GM23248 (cell line): ENCODE data around the gene ACTL10. TPM values are rescaled to one million over a fixed set of nuclear protein-coding genes. Genes with fewer than 3 reads are reported as not detected.
A peak's percentile ranks its signal among the peaks of the same experiment; 100 is the strongest.

ENCODE experiments used
- DNase-seq: peaks from one replicate; pipeline ENCODE4 v3.0.0-alpha.2; 2015
- H2AFZ ChIP-seq: fragments of 200-600 bp; sonication (generic); 2 replicates; pipeline ENCODE4 v1.6.1; 2016; ENCODE audit warnings: antibody characterized with exemption
- H3F3A ChIP-seq: fragments of 200-600 bp; sonication (generic); 2 replicates; pipeline ENCODE4 v1.6.1; 2016; ENCODE audit warnings: mild to moderate bottlenecking, antibody characterized with exemption, mixed run types; ENCODE audit not compliant: insufficient read depth
- H3K27ac ChIP-seq: fragments of 200-600 bp; sonication (generic); 2 replicates; pipeline ENCODE4 v1.5.1; 2016; ENCODE audit warnings: mild to moderate bottlenecking
- H3K27me3 ChIP-seq: fragments of 200-600 bp; sonication (generic); replicated peaks from 2 replicates; pipeline ENCODE4 v1.6.1; 2016; ENCODE audit warnings: mild to moderate bottlenecking; ENCODE audit not compliant: insufficient read depth
- H3K36me3 ChIP-seq: fragments of 200-600 bp; sonication (generic); 2 replicates; pipeline ENCODE4 v1.6.1; 2016; ENCODE audit warnings: low read depth, mild to moderate bottlenecking
- H3K4me1 ChIP-seq: fragments of 200-600 bp; sonication (generic); 2 replicates; pipeline ENCODE4 v1.6.1; 2016; ENCODE audit warnings: mild to moderate bottlenecking; ENCODE audit not compliant: insufficient read depth
- H3K4me2 ChIP-seq: fragments of 200-600 bp; sonication (generic); one replicate; pipeline ENCODE4 v1.6.1; 2016; ENCODE audit warnings: mild to moderate bottlenecking; ENCODE audit not compliant: unreplicated experiment
- H3K4me3 ChIP-seq: fragments of 200-600 bp; sonication (generic); 2 replicates; pipeline ENCODE4 v1.5.1; 2016; ENCODE audit warnings: mild to moderate bottlenecking
- H3K79me2 ChIP-seq: fragments of 200-600 bp; sonication (generic); 2 replicates; pipeline ENCODE4 v1.6.1; 2016; ENCODE audit warnings: mild to moderate bottlenecking; ENCODE audit not compliant: insufficient read depth
- H3K9ac ChIP-seq: fragments of 200-600 bp; sonication (generic); 2 replicates; pipeline ENCODE4 v1.6.1; 2016; ENCODE audit warnings: mild to moderate bottlenecking
- H3K9me2 ChIP-seq: fragments of 200-600 bp; sonication (generic); 2 replicates; pipeline ENCODE4 v1.6.1; 2016; ENCODE audit warnings: mixed run types, mild to moderate bottlenecking, moderate library complexity; ENCODE audit not compliant: insufficient read depth
- H3K9me3 ChIP-seq: fragments of 200-600 bp; sonication (generic); one replicate; pipeline ENCODE4 v1.6.1; 2017; ENCODE audit warnings: low read depth
- H4K20me1 ChIP-seq: fragments of 200-600 bp; sonication (generic); 2 replicates; pipeline ENCODE4 v1.6.0; 2016; ENCODE audit not compliant: insufficient read depth
- EZH2 ChIP-seq: fragments of 200-600 bp; sonication (generic); IDR thresholded peaks from 2 replicates; pipeline ENCODE4 v1.6.1; 2018; ENCODE audit warnings: antibody characterized with exemption, mild to moderate bottlenecking; ENCODE audit not compliant: insufficient read depth, poor library complexity, severe bottlenecking
- EZH2phosphoT487 ChIP-seq: fragments of 200-600 bp; sonication (generic); IDR thresholded peaks from 2 replicates; pipeline ENCODE4 v1.6.1; 2018; ENCODE audit warnings: antibody characterized with exemption, moderate library complexity, mild to moderate bottlenecking, low read depth; ENCODE audit not compliant: insufficient read depth
- WGBS, 2 experiments: methylation state at CpG; one replicate each; pipeline ENCODE4 v1.1.6; 2015 to 2017; ENCODE audit warnings: low lambda C conversion rate in 2 of 2, low coverage in 1 of 2; ENCODE audit errors: missing lambda C conversion rate in 2 of 2; 5-methylcytosine and 5-hydroxymethylcytosine counted together
- in situ Hi-C: fragments of 300-500 bp; cut with MboI; formaldehyde crosslinking; loops from 2 replicates; pipeline ENCODE4 v1.15.0; 2020
- polyA plus RNA-seq: library from polyadenylated mRNA; unstranded; fragments of >200 nt; fragmentation: Nextera tagmentation; extraction: Ambion mirVana; gene quantifications from 2 replicates; pipeline ENCODE4 v1.2.1, GENCODE V29; 2016
- total RNA-seq: library from RNA; depleted of rRNA; stranded (reverse); fragments of >200 nt; shearing (Covaris generic); gene quantifications from 2 replicates; pipeline ENCODE4 v1.2.3, GENCODE V29; 2014

Gene ACTL10
- total and polyA plus RNA-seq, 2 experiments from 2014 or later, result 1.7 to 3.4 TPM

DNA sequence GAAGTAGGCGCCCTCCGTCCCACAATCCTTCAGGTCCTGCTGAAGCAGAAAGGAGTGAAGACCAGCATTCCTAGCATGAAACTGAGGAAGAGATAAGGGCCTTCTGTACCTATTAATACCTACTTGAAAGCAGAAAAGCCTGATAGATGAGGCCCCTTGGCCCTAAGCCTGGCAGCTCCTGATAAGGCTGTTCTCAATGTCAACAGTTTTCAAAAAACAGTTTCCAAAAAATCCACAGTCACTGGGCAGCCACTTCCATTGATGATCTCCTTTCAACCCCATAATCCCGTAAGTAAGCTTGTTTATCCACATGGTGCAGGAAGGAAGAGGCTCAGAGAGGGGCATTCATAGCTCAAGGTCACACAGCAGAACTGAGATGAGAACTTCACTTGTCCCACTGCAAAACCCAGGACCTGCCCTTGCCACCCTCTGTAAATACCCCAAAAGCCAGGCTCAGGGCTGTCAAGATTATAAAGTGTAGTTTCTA, 22.2 kb downstream of the ACTL10 start:
- H3K4me1 ChIP-seq, result peaks cover 8% of the 10 kb centered on the region
- H3K27me3 ChIP-seq, result no peaks in the 10 kb centered on the region
- no peak overlapping the region for H3K4me3 ChIP-seq
- TF ChIP-seq EZH2, result no peak
- H3K9me3 ChIP-seq, result no peaks in the 10 kb centered on the region
- no peak overlapping the region for H3K9ac ChIP-seq
- no peaks in the 10 kb centered on the region; the same call in 1 of the 2 replicates for H3F3A ChIP-seq
- no peaks in the 10 kb centered on the region for H4K20me1 ChIP-seq
- 96 to 98% methylated on average over 3 of the region's 3 CpGs for WGBS, 2 experiments
- in situ Hi-C loops, result no loop called here
- DNase-seq, result no peak
- H3K79me2 ChIP-seq, result peaks cover 12% of the 10 kb centered on the region; the same call in 1 of the 2 replicates
- H3K36me3 ChIP-seq, result no peaks in the 10 kb centered on the region
- no peaks in the 10 kb centered on the region for H3K9me2 ChIP-seq
- no peak overlapping the region for H2AFZ ChIP-seq
- H3K27ac ChIP-seq, result no peak overlapping the region
- no peak overlapping the region for H3K4me2 ChIP-seq

DNA sequence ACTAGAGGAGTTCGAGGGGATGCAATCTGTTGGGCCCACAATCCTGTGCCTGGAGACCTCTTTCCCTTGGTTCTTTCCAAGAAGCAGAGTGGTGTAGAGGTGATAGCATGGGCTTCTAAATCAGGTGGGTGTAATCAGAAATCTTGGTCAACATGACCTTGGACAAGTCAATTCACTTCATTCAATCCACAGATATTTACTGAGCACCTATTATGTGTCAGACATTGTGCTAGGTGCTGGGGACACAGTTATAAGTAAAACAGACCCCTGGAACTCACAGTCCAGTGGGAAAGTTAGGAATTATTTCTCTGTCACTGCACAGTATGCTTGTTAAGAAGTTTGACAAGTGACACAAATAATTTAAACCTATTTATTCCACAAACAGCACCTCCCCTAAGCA, 22.8 kb downstream of the ACTL10 start:
- DNase-seq, result no peak
- in situ Hi-C loops, result no loop called here
- WGBS, 2 experiments, result 94 to 100% methylated on average over 1 of the region's 1 CpG

DNA sequence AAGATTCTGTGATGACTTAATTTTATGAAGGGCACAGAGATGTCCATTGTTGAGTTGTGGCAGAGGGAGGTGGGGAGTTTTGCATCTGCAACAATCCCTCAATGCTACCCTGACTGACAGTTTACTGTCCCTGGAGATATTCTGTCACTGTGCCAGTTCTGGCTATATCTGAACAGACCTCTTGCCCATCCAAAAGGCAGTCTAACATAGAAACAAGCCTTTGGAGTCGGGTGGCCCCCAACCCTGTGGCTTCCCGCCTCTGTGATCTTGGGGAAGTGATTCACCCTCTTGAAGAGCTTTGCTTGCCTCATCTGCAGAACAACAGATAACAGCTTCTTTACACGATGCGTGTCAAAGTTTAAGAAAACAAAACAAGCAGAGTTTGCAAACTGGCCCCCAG, 23.2 kb downstream of the ACTL10 start:
- no peaks in the 10 kb centered on the region for H3K36me3 ChIP-seq
- no peak overlapping the region for H3K9ac ChIP-seq
- TF ChIP-seq EZH2, result no peak
- TF ChIP-seq EZH2phosphoT487, result no peak
- H4K20me1 ChIP-seq, result no peaks in the 10 kb centered on the region
- H3F3A ChIP-seq, result no peaks in the 10 kb centered on the region; the same call in 1 of the 2 replicates
- H3K27ac ChIP-seq, result no peak overlapping the region
- H3K27me3 ChIP-seq, result no peaks in the 10 kb centered on the region
- H3K9me2 ChIP-seq, result no peaks in the 10 kb centered on the region
- WGBS, 2 experiments, result 62 to 64% methylated on average over 4 of the region's 4 CpGs
- H3K4me2 ChIP-seq, result no peak overlapping the region
- peak; percentile 44 for DNase-seq
- no peaks in the 10 kb centered on the region for H3K9me3 ChIP-seq
- in situ Hi-C loops, result no loop called here
- H3K79me2 ChIP-seq, result peaks cover 3% of the 10 kb centered on the region; the same call in 1 of the 2 replicates
- H3K4me3 ChIP-seq, result no peak overlapping the region
- no peak overlapping the region for H2AFZ ChIP-seq
- H3K4me1 ChIP-seq, result peaks cover 6% of the 10 kb centered on the region

More for the DNA sequence above, 22.8 kb downstream of the ACTL10 start:
- H3K9me2 ChIP-seq, result no peaks in the 10 kb centered on the region
- no peak overlapping the region for H3K27ac ChIP-seq
- no peaks in the 10 kb centered on the region for H3K9me3 ChIP-seq
- no peaks in the 10 kb centered on the region; the same call in 1 of the 2 replicates for H3F3A ChIP-seq
- H3K9ac ChIP-seq, result no peak overlapping the region
- H3K4me3 ChIP-seq, result no peak overlapping the region
- H2AFZ ChIP-seq, result no peak overlapping the region
- TF ChIP-seq EZH2phosphoT487, result no peak
- H3K36me3 ChIP-seq, result no peaks in the 10 kb centered on the region
- H4K20me1 ChIP-seq, result no peaks in the 10 kb centered on the region
- H3K4me1 ChIP-seq, result peaks cover 8% of the 10 kb centered on the region
- H3K79me2 ChIP-seq, result peaks cover 8% of the 10 kb centered on the region; the same call in 1 of the 2 replicates
- no peaks in the 10 kb centered on the region for H3K27me3 ChIP-seq
- H3K4me2 ChIP-seq, result no peak overlapping the region

DNA sequence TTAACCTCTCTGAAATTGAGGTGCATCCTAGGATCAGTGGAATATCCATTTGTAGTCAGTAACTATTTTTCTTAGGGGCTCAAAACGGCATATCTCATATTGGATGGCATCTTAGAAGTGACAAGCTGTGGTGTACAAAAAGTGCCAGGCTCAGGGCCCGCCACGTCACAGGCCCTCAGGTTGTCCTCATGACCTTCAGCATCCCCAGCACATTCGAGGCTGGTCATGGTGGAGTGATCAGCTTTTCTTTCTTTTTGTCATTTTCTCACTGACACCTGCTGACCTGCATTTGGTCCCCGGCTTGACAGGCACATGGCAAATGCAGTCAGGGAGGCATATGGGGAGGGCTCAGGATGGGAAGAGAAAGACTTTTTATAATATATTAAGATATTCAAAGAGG, 26.5 kb downstream of the ACTL10 start:
- WGBS, 2 experiments, result 66 to 70% methylated on average over 5 of the region's 5 CpGs
- DNase-seq, result no peak
- in situ Hi-C loops, result no loop called here
- no peaks in the 10 kb centered on the region for H4K20me1 ChIP-seq
- no peaks in the 10 kb centered on the region for H3K27me3 ChIP-seq
- H3K27ac ChIP-seq, result no peak overlapping the region
- H3K9me3 ChIP-seq, result no peaks in the 10 kb centered on the region
- peaks cover 10% of the 10 kb centered on the region for H3F3A ChIP-seq
- H3K4me2 ChIP-seq, result no peak overlapping the region
- H3K9me2 ChIP-seq, result no peaks in the 10 kb centered on the region
- no peaks in the 10 kb centered on the region for H3K79me2 ChIP-seq
- no peak overlapping the region for H2AFZ ChIP-seq
- no peak overlapping the region for H3K4me3 ChIP-seq
- H3K9ac ChIP-seq, result no peak overlapping the region
- no peak for TF ChIP-seq EZH2
- H3K36me3 ChIP-seq, result no peaks in the 10 kb centered on the region
- peaks cover 10% of the 10 kb centered on the region for H3K4me1 ChIP-seq
